IMR-90 (cell line): ENCODE data around the gene STK31. TPM values are rescaled to one million over a fixed set of nuclear protein-coding genes. Genes with fewer than 3 reads are reported as not detected.

Source experiments
- ATAC-seq: fragments of 200-7000 bp; cut with Tn5 transposase; 2 replicates; pipeline ENCODE4 v1.9.1; 2020; ENCODE audit warnings: low read depth, mild to moderate bottlenecking, moderate library complexity
- BruUV-seq: library from RNA; stranded (reverse); fragments of 400-500 nt; replicated peaks from 2 replicates; lab custom pipeline; 2021; lab: Mats Ljungman, UMichigan
- CTCF ChIA-PET: fragments of 300-600 bp; formaldehyde crosslinking; extraction: SDS; loops from one replicate; lab custom pipeline; 2021; ENCODE audit warnings: antibody characterized with exemption; lab: Yijun Ruan, JAX
- POLR2A ChIA-PET: fragments of 300-600 bp; sonication (Branson Sonifier 250); formaldehyde crosslinking; loops from one replicate; lab custom pipeline; 2022; ENCODE audit warnings: antibody characterized with exemption; ENCODE audit not compliant: unreplicated experiment; lab: Charles Lee
- DNase-seq: peaks from one replicate; pipeline ENCODE4 v3.0.0; 2013
- H2AFZ ChIP-seq: replicated peaks from 2 replicates; pipeline ENCODE3; 2013; ENCODE audit warnings: low read length, mild to moderate bottlenecking; ENCODE audit not compliant: poor library complexity
- H2AK5ac ChIP-seq: 2 replicates; pipeline ENCODE4 v1.6.1; 2013; ENCODE audit warnings: low read depth, low read length, inconsistent platforms
- H2AK9ac ChIP-seq: replicated peaks from 2 replicates; pipeline ENCODE3; 2013; ENCODE audit warnings: mild to moderate bottlenecking, low read depth, low read length, moderate library complexity; ENCODE audit not compliant: poor library complexity
- H2BK120ac ChIP-seq: 2 replicates; pipeline ENCODE4 v1.6.1; 2013; ENCODE audit warnings: low read depth, low read length, inconsistent platforms
- H2BK15ac ChIP-seq: 3 replicates; pipeline ENCODE4 v1.6.1; 2013; ENCODE audit warnings: low read depth, low read length, inconsistent platforms
- H2BK20ac ChIP-seq: 2 replicates; pipeline ENCODE4 v1.6.1; 2013; ENCODE audit warnings: low read depth, mild to moderate bottlenecking, inconsistent platforms, low read length, moderate library complexity
- H2BK5ac ChIP-seq: 2 replicates; pipeline ENCODE4 v1.6.1; 2013; ENCODE audit warnings: mild to moderate bottlenecking, low read depth, low read length, inconsistent platforms; ENCODE audit not compliant: poor library complexity, severe bottlenecking
- H3K14ac ChIP-seq: replicated peaks from 2 replicates; pipeline ENCODE4 v1.6.1; 2013; ENCODE audit warnings: low read depth, low read length, inconsistent platforms
- H3K18ac ChIP-seq: 2 replicates; pipeline ENCODE4 v1.6.1; 2013; ENCODE audit warnings: low read depth, low read length, control low read depth
- H3K23ac ChIP-seq: 2 replicates; pipeline ENCODE4 v1.6.1; 2013; ENCODE audit warnings: low read depth, low read length, inconsistent platforms
- H3K27ac ChIP-seq: 2 replicates; pipeline ENCODE4 v1.5.1; 2013; ENCODE audit warnings: mild to moderate bottlenecking, control low read depth, low read length; ENCODE audit not compliant: insufficient read depth
- H3K27me3 ChIP-seq: 2 replicates; pipeline ENCODE4 v1.6.1; 2013; ENCODE audit warnings: low read length; ENCODE audit not compliant: control insufficient read depth, insufficient read depth
- H3K36me3 ChIP-seq: 2 replicates; pipeline ENCODE4 v1.6.1; 2013; ENCODE audit warnings: low read length, mixed read lengths; ENCODE audit not compliant: control insufficient read depth, insufficient read depth
- H3K4ac ChIP-seq: 2 replicates; pipeline ENCODE4 v1.6.1; 2013; ENCODE audit warnings: low read depth, low read length, inconsistent platforms
- H3K4me1 ChIP-seq: 2 replicates; pipeline ENCODE4 v1.6.1; 2013; ENCODE audit warnings: low read length, mixed read lengths; ENCODE audit not compliant: control insufficient read depth, insufficient read depth
- H3K4me2 ChIP-seq: 2 replicates; pipeline ENCODE4 v1.6.1; 2013; ENCODE audit warnings: low read depth, mild to moderate bottlenecking, control low read depth, low read length, moderate library complexity
- H3K4me3 ChIP-seq: 2 replicates; pipeline ENCODE4 v1.5.1; 2013; ENCODE audit warnings: low read depth, mild to moderate bottlenecking, control low read depth, low read length, moderate library complexity; ENCODE audit not compliant: insufficient read depth
- H3K56ac ChIP-seq: 2 replicates; pipeline ENCODE4 v1.6.1; 2013; ENCODE audit warnings: low read length, inconsistent platforms; ENCODE audit not compliant: insufficient read depth; ENCODE audit errors: extremely low read depth
- H3K79me1 ChIP-seq, 2 experiments: 2 replicates each; pipeline ENCODE4 v1.6.1; 2013; ENCODE audit warnings: low read length in 2 of 2, inconsistent platforms in 1 of 2, low read depth in 1 of 2
- H3K9ac ChIP-seq: 2 replicates; pipeline ENCODE4 v1.6.1; 2013; ENCODE audit warnings: low read depth, low read length, control low read depth
- H3K9me1 ChIP-seq: 2 replicates; pipeline ENCODE4 v1.6.1; 2013; ENCODE audit warnings: low read length, inconsistent platforms; ENCODE audit not compliant: insufficient read depth
- H3K9me3 ChIP-seq: 2 replicates; pipeline ENCODE4 v1.6.1; 2013; ENCODE audit warnings: low read length; ENCODE audit not compliant: control insufficient read depth, insufficient read depth
- H4K20me1 ChIP-seq: 2 replicates; pipeline ENCODE4 v1.6.1; 2013; ENCODE audit warnings: low read length, inconsistent platforms; ENCODE audit not compliant: insufficient read depth
- H4K5ac ChIP-seq: 2 replicates; pipeline ENCODE4 v1.6.1; 2013; ENCODE audit warnings: mild to moderate bottlenecking, low read depth, low read length, control low read depth
- H4K8ac ChIP-seq, 2 experiments: 2 replicates each; pipeline ENCODE4 v1.6.1; 2013; ENCODE audit warnings: low read depth in 2 of 2, low read length in 2 of 2, control low read depth in 1 of 2, inconsistent platforms in 1 of 2
- H4K91ac ChIP-seq: 2 replicates; pipeline ENCODE4 v1.6.1; 2013; ENCODE audit warnings: low read depth, low read length, inconsistent platforms; ENCODE audit not compliant: insufficient read depth
- BHLHE40 ChIP-seq: fragments of 150-350 bp; IDR thresholded peaks from 2 replicates; pipeline ENCODE4 v1.6.1; 2016; ENCODE audit warnings: mild to moderate bottlenecking, low read depth, low read length
- CEBPB ChIP-seq: IDR thresholded peaks from 2 replicates; pipeline ENCODE4 v1.6.1; 2012; ENCODE audit warnings: low read depth, low read length, improper control_type of control experiment
- CHD1 ChIP-seq: IDR thresholded peaks from 2 replicates; pipeline ENCODE4 v1.6.1; 2012; ENCODE audit warnings: low read depth, low read length, improper control_type of control experiment
- CTCF ChIP-seq: conservative IDR thresholded peaks from 2 replicates; pipeline ENCODE4 v1.5.1; 2012; ENCODE audit warnings: mild to moderate bottlenecking, low read depth, low read length, improper control_type of control experiment
- ELK1 ChIP-seq: fragments of 150-350 bp; IDR thresholded peaks from 2 replicates; pipeline ENCODE4 v1.6.1; 2016; ENCODE audit warnings: low read depth, mild to moderate bottlenecking, low read length, moderate library complexity, borderline replicate concordance
- FOS ChIP-seq: fragments of 150-350 bp; IDR thresholded peaks from 2 replicates; pipeline ENCODE4 v1.6.1; 2016; ENCODE audit warnings: low read depth, low read length
- MAZ ChIP-seq: IDR thresholded peaks from 2 replicates; pipeline ENCODE4 v1.6.1; 2012; ENCODE audit warnings: low read depth, mild to moderate bottlenecking, low read length, improper control_type of control experiment, moderate library complexity, borderline replicate concordance
- MXI1 ChIP-seq: IDR thresholded peaks from 2 replicates; pipeline ENCODE4 v1.6.1; 2012; ENCODE audit warnings: low read depth, mild to moderate bottlenecking, low read length, moderate library complexity, borderline replicate concordance
- NFE2L2 ChIP-seq: fragments of 150-350 bp; IDR thresholded peaks from 2 replicates; pipeline ENCODE4 v1.6.1; 2016; ENCODE audit warnings: low read depth, mild to moderate bottlenecking, low read length
- POLR2A ChIP-seq: IDR thresholded peaks from 2 replicates; pipeline ENCODE4 v1.6.1; 2012; ENCODE audit warnings: mild to moderate bottlenecking, low read depth, low read length
- RAD21 ChIP-seq: IDR thresholded peaks from 2 replicates; pipeline ENCODE4 v1.6.1; 2012; ENCODE audit warnings: low read length, improper control_type of control experiment
- RFX5 ChIP-seq: IDR thresholded peaks from 2 replicates; pipeline ENCODE4 v1.8.0; 2012; ENCODE audit warnings: low read depth, mild to moderate bottlenecking, low read length, moderate library complexity
- SMC3 ChIP-seq: fragments of 150-350 bp; IDR thresholded peaks from 2 replicates; pipeline ENCODE4 v1.6.1; 2016; ENCODE audit warnings: low read depth, mild to moderate bottlenecking, antibody characterized with exemption, low read length, moderate library complexity
- USF2 ChIP-seq: fragments of 150-350 bp; IDR thresholded peaks from 2 replicates; pipeline ENCODE4 v1.6.1; 2017; ENCODE audit warnings: mild to moderate bottlenecking, antibody characterized with exemption, low read length, low read depth
- WGBS, 2 experiments: methylation state at CpG; one replicate each; pipeline versions ENCODE4 v1.1.5 to v1.1.7; 2013; ENCODE audit warnings: missing lambda C conversion rate in 2 of 2; ENCODE audit not compliant: insufficient read length in 1 of 2; ENCODE audit errors: extremely low coverage in 2 of 2; 5-methylcytosine and 5-hydroxymethylcytosine counted together
- dilution Hi-C: fragments of 300-500 bp; cut with HindIII; formaldehyde crosslinking; loops from one replicate; pipeline ENCODE4 v1.14.3; 2018; ENCODE audit warnings: low sequenced_read_pairs; ENCODE audit not compliant: unreplicated experiment
- in situ Hi-C: fragments of 300-500 bp; cut with MboI; formaldehyde crosslinking; loops from 3 replicates; pipeline ENCODE4 v1.14.3; 2019; ENCODE audit warnings: low sequenced_read_pairs, inconsistent platforms, mixed read lengths
- intact Hi-C: fragments of 100-400 bp; cut with micrococcal nuclease; formaldehyde crosslinking; loops from 2 replicates; pipeline ENCODE4 v1.10.0; 2022
- polyA plus RNA-seq, 3 experiments: library from polyadenylated mRNA; depleted of rRNA; stranded (reverse); fragments of >200 nt; gene quantifications; 2 replicates each; pipeline ENCODE4 v1.2.3, GENCODE V29; 2012; ENCODE audit warnings: low replicate concordance in 1 of 3
- total RNA-seq: library from RNA; depleted of rRNA; stranded (reverse); fragments of >200 nt; gene quantifications from 2 replicates; pipeline ENCODE4 v1.2.3, GENCODE V29; 2012

STK31 gene
- total and polyA plus RNA-seq, 2 of the 4 experiments (the other 2 are of a cell fraction), result not detected

- Histone ChIP-seq H3K4me2 (no peak overlapping the region), H3K27me3 (peaks cover 4% of the 10 kb centered on the region; the same call in 1 of the 2 replicates), H2BK15ac (no peak overlapping the region), H4K91ac (no peak overlapping the region), H3K9ac (no peak overlapping the region), H2BK5ac (no peak overlapping the region), H2AK9ac (no peak overlapping the region), H3K23ac (no peak overlapping the region), H3K36me3 (no peaks in the 10 kb centered on the region), H3K4me1 (no peaks in the 10 kb centered on the region), H2BK120ac (no peak overlapping the region), H4K20me1 (no peaks in the 10 kb centered on the region), H2AK5ac (no peak overlapping the region), H4K5ac (no peak overlapping the region), H3K18ac (no peak overlapping the region), H3K4ac (no peak overlapping the region), H3K9me1 (no peaks in the 10 kb centered on the region), H4K8ac (no peak overlapping the region), H3K4me3 (no peak overlapping the region), H3K14ac (no peak overlapping the region), H3K27ac (no peak overlapping the region), H2AFZ (no peak overlapping the region), H3K79me1 (no peaks in the 10 kb centered on the region), H3K9me3 (no peaks in the 10 kb centered on the region), H3K56ac (no peak overlapping the region), H2BK20ac (no peak overlapping the region)
- POLR2A ChIA-PET, result no interaction called here
- TF ChIP-seq MAZ (no peak), RAD21 (no peak), RFX5 (no peak), CEBPB (no peak), NFE2L2 (no peak), CHD1 (no peak), SMC3 (no peak), USF2 (no peak), FOS (no peak), POLR2A (no peak), ELK1 (no peak), CTCF (no peak), MXI1 (no peak), BHLHE40 (no peak)
- intact Hi-C loops (no loop called here), dilution Hi-C loops (no loop called here), in situ Hi-C loops (no loop called here)
- no peak for DNase-seq
- WGBS, 2 experiments, result no CpG with 5 or more reads among the region's 4 CpGs
- no TSS peak for BruUV-seq
- ATAC-seq, result no peak
- CTCF ChIA-PET, result no interaction called here
These were observed 92.8 kb downstream of the STK31 start for GRCh38 chr7:23802720-23803397.
